HG03108 (cell line): Measurements from ENCODE around the gene UTF1.

ENCODE experiments used
- ATAC-seq: cut with Tn5 transposase; IDR thresholded peaks from one replicate; pipeline ENCODE4 v1.9.1; 2021; ENCODE audit warnings: moderate library complexity; ENCODE audit not compliant: unreplicated experiment

UTF1 gene

GRCh38 chr10:133230044-133230361 is at the start of gene UTF1:
Gene UTF1, plus strand, starts transcription at chr10:133230217. Its CDS starts 72 bp downstream, at chr10:133230289.
- ATAC-seq: no peak

GRCh38 chr10:133180965-133181639 is 48.9 kb upstream of the UTF1 start:
- ATAC-seq: no peak

- no peak for ATAC-seq
Observed at GRCh38 chr10:133182190-133182589, 47.8 kb upstream of the UTF1 start.

GRCh38 chr10:133182791-133183645 is 47.0 kb upstream of the UTF1 start:
- ATAC-seq: no peak

- ATAC-seq: no peak
Observed at GRCh38 chr10:133183646-133184378, 46.2 kb upstream of the UTF1 start.

GRCh38 chr10:133184591-133185244 is 45.3 kb upstream of the UTF1 start:
- no peak for ATAC-seq

GRCh38 chr10:133185421-133185820 is 44.6 kb upstream of the UTF1 start:
- no peak for ATAC-seq

- no peak for ATAC-seq
Observed at GRCh38 chr10:133185916-133186315, 44.1 kb upstream of the UTF1 start.

- no peak for ATAC-seq
Observed at GRCh38 chr10:133186416-133187090, 43.5 kb upstream of the UTF1 start.

- ATAC-seq: no peak
Observed at GRCh38 chr10:133187091-133187905, 42.7 kb upstream of the UTF1 start.

GRCh38 chr10:133187906-133188681 is 41.9 kb upstream of the UTF1 start:
- no peak for ATAC-seq

- no peak for ATAC-seq
Observed at GRCh38 chr10:133189256-133189655, 40.8 kb upstream of the UTF1 start.

- ATAC-seq: no peak
Observed at GRCh38 chr10:133189726-133190125, 40.3 kb upstream of the UTF1 start.

GRCh38 chr10:133190225-133190624 is 39.8 kb upstream of the UTF1 start:
- ATAC-seq: no peak

- ATAC-seq: no peak
Observed at GRCh38 chr10:133191651-133192050, 38.4 kb upstream of the UTF1 start.

- ATAC-seq: no peak
Observed at GRCh38 chr10:133194151-133194550, 35.9 kb upstream of the UTF1 start.

- no peak for ATAC-seq
Observed at GRCh38 chr10:133195096-133195495, 34.9 kb upstream of the UTF1 start.

- no peak for ATAC-seq
Observed at GRCh38 chr10:133195611-133196010, 34.4 kb upstream of the UTF1 start.
